PC-9 (cell line): Measurements from ENCODE around the gene GRAMD2B. TPM values are rescaled to one million over a fixed set of nuclear protein-coding genes. Genes with fewer than 3 reads are reported as not detected.

ENCODE experiments used
- BruUV-seq: library from RNA; stranded (reverse); fragments of 400-500 nt; replicated peaks from 2 replicates; lab custom pipeline; 2021; lab: Mats Ljungman, UMichigan
- CTCF ChIA-PET: fragments of 300-600 bp; sonication (Branson Sonifier 250); formaldehyde crosslinking; loops from one replicate; lab custom pipeline; 2022; ENCODE audit warnings: antibody characterized with exemption; lab: Charles Lee
- POLR2A ChIA-PET: fragments of 300-600 bp; sonication (Branson Sonifier 250); formaldehyde crosslinking; loops from one replicate; lab custom pipeline; 2022; ENCODE audit warnings: antibody characterized with exemption; ENCODE audit not compliant: unreplicated experiment; lab: Charles Lee
- DNase-seq, 2 experiments: peaks; one replicate each; pipeline versions ENCODE4 v3.0.0 to v3.0.0-alpha.2; 2015 to 2022; ENCODE audit warnings: mixed read lengths in 1 of 2
- H2AFZ ChIP-seq: fragments of 200-600 bp; sonication (generic); 2 replicates; pipeline ENCODE4 v1.8.1; 2017; ENCODE audit warnings: antibody characterized with exemption
- H3F3A ChIP-seq: fragments of 200-600 bp; sonication (generic); 2 replicates; pipeline ENCODE4 v1.8.1; 2017; ENCODE audit warnings: antibody characterized with exemption, mild to moderate bottlenecking, low read depth; ENCODE audit not compliant: insufficient read depth
- H3K27ac ChIP-seq: fragments of 200-600 bp; sonication (generic); 2 replicates; pipeline ENCODE4 v1.6.1; 2016; ENCODE audit warnings: mixed run types
- H3K27me3 ChIP-seq: fragments of 200-600 bp; sonication (generic); 2 replicates; pipeline ENCODE4 v1.6.1; 2016; ENCODE audit warnings: low read depth, mixed run types; ENCODE audit not compliant: insufficient read depth
- H3K36me3 ChIP-seq: fragments of 200-600 bp; sonication (generic); 2 replicates; pipeline ENCODE4 v1.6.1; 2016; ENCODE audit warnings: low read depth, mixed run types
- H3K4me1 ChIP-seq: fragments of 200-600 bp; sonication (generic); replicated peaks from 2 replicates; pipeline ENCODE4 v1.6.1; 2016; ENCODE audit warnings: mixed run types; ENCODE audit not compliant: insufficient read depth
- H3K4me2 ChIP-seq: fragments of 200-600 bp; sonication (generic); 2 replicates; pipeline ENCODE4 v1.6.1; 2017; ENCODE audit warnings: mixed run types
- H3K4me3 ChIP-seq: fragments of 200-600 bp; sonication (generic); 2 replicates; pipeline ENCODE4 v1.6.1; 2016; ENCODE audit warnings: mixed run types
- H3K79me2 ChIP-seq: fragments of 200-600 bp; sonication (generic); 2 replicates; pipeline ENCODE4 v1.6.1; 2017; ENCODE audit warnings: low read depth, mixed run types
- H3K9me2 ChIP-seq: fragments of 200-600 bp; sonication (generic); 2 replicates; pipeline ENCODE4 v1.8.1; 2017; ENCODE audit warnings: mild to moderate bottlenecking; ENCODE audit not compliant: insufficient read depth
- H3K9me3 ChIP-seq: fragments of 200-600 bp; sonication (generic); 2 replicates; pipeline ENCODE4 v1.8.1; 2016; ENCODE audit warnings: low read depth; ENCODE audit not compliant: insufficient read depth
- H4K20me1 ChIP-seq: fragments of 200-600 bp; sonication (generic); 2 replicates; pipeline ENCODE4 v1.8.1; 2017; ENCODE audit not compliant: insufficient read depth
- CTCF ChIP-seq: fragments of 200-600 bp; sonication (generic); conservative IDR thresholded peaks from 2 replicates; pipeline ENCODE4 v1.6.1; 2017; ENCODE audit warnings: mixed run types, antibody characterized with exemption, mild to moderate bottlenecking, moderate library complexity
- EZH2 ChIP-seq: fragments of 200-600 bp; sonication (generic); IDR thresholded peaks from 2 replicates; pipeline ENCODE4 v1.8.0; 2017; ENCODE audit warnings: antibody characterized with exemption, low read depth
- intact Hi-C: fragments of 100-400 bp; cut with micrococcal nuclease; formaldehyde crosslinking; loops from one replicate; pipeline ENCODE4 v1.10.0; 2022; ENCODE audit not compliant: unreplicated experiment
- total RNA-seq: library from RNA; stranded (reverse); gene quantifications from 2 replicates; pipeline ENCODE4 v1.2.3, GENCODE V29; 2021

Gene GRAMD2B
- total RNA-seq, 1 experiment from 2014 or later, result 10.0 TPM

DNA sequence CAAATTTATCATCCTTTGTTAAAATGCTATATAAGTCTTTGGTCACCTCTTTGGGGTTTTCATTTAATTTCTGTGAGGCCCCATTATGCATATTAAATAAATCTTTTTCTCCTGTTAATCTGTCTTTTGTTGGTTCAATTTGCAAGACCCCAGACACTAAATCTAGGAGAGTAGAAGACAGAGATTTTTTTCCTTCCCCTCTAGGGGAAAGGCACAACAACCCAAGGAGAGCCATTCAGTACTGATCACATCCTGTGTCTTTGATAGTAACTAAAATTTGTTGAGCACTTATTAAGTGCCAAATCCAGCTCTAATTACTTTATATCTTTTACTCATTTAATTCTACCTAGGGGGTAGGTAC lies 97.4 kb downstream of the GRAMD2B start:
- H3F3A ChIP-seq, result peaks cover 10% of the 10 kb centered on the region; the same call in 1 of the 2 replicates
- H3K79me2 ChIP-seq, result no peaks in the 10 kb centered on the region
- no TSS peak for BruUV-seq
- ChIA-PET POLR2A (no interaction called here), CTCF (no interaction called here)
- intact Hi-C loops, result no loop called here
- DNase-seq, result no peak
- no peak overlapping the region for H3K4me3 ChIP-seq
- H3K27me3 ChIP-seq, result no peaks in the 10 kb centered on the region
- H4K20me1 ChIP-seq, result no peaks in the 10 kb centered on the region
- H3K27ac ChIP-seq, result no peak overlapping the region
- no peaks in the 10 kb centered on the region for H3K9me2 ChIP-seq
- no peaks in the 10 kb centered on the region for H3K9me3 ChIP-seq
- H3K36me3 ChIP-seq, result no peaks in the 10 kb centered on the region
- no peak overlapping the region for H2AFZ ChIP-seq
- no peak overlapping the region for H3K4me2 ChIP-seq
- peaks cover 18% of the 10 kb centered on the region; the same call in 1 of the 2 replicates for H3K4me1 ChIP-seq
- no peak for TF ChIP-seq EZH2
- no peak for TF ChIP-seq CTCF

DNA sequence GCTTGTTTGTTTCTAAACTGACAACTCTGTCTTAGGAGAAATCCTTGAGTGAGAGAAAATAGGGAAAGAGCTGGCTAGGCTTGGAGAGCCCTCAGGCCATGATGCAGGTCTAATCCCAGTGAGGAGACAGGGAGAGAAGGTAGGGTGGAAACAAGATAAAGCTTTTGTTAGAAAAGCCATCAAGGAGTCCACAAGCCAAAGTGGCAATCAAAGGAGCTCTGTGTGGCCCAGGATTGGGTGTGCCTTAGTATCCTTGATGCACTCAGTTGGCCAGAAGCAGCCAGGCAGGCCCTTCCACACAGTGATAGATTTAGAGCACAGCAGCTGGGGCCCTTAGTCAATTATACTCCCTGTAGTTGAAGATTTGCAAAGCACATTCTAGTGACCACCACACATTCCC lies 97.9 kb downstream of the GRAMD2B start:
- no peak for DNase-seq
- no peak overlapping the region for H3K27ac ChIP-seq
- H3K36me3 ChIP-seq, result no peaks in the 10 kb centered on the region
- no peaks in the 10 kb centered on the region for H3K9me3 ChIP-seq
- H2AFZ ChIP-seq, result no peak overlapping the region
- no TSS peak for BruUV-seq
- H3K4me1 ChIP-seq, result peaks cover 13% of the 10 kb centered on the region; the same call in 1 of the 2 replicates
- H3K27me3 ChIP-seq, result no peaks in the 10 kb centered on the region
- H4K20me1 ChIP-seq, result no peaks in the 10 kb centered on the region
- ChIA-PET POLR2A (no interaction called here), CTCF (no interaction called here)
- TF ChIP-seq CTCF (no peak), EZH2 (no peak)
- H3K4me2 ChIP-seq, result no peak overlapping the region
- intact Hi-C loops, result no loop called here
- peaks cover 6% of the 10 kb centered on the region; the same call in 1 of the 2 replicates for H3F3A ChIP-seq
- H3K79me2 ChIP-seq, result no peaks in the 10 kb centered on the region
- no peaks in the 10 kb centered on the region for H3K9me2 ChIP-seq
- no peak overlapping the region for H3K4me3 ChIP-seq

DNA sequence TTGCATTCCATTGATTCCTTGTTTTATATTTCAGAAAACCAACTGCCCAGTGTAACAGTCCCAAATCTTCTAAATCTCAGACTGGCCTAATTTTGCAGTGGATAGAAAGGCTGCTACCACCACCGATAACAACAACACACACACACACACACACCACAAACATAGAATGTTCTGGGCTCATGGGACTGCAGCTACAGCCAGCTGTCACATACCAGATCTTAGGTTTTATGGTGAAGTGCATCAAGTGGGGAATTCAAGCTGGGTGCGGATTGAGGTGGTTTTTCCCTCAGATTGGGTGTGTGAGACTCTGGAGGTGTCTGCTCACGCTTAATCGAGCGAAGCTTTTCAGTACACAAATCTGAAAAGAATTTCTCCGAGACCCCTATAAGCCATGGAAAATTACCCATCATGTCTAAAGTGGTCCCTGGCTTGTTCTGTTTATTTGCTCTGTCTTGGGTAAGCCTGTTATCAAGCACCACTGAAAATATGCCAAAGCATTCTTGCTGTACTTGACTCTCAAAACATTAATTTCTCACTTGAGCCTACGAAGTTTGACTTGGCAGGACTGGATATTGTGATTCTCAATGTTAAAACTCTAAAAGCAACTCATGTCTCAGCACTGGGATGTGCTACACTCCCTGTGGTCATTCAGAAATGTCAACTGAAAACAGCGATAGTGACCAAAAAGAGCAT lies 100.8 kb downstream of the GRAMD2B start:
- no peaks in the 10 kb centered on the region for H3K36me3 ChIP-seq
- H2AFZ ChIP-seq, result no peak overlapping the region
- ChIA-PET POLR2A (no interaction called here), CTCF (no interaction called here)
- TF ChIP-seq CTCF, result no peak
- TF ChIP-seq EZH2, result no peak
- no peak overlapping the region for H3K4me3 ChIP-seq
- no peak for DNase-seq
- no peaks in the 10 kb centered on the region for H3K9me2 ChIP-seq
- BruUV-seq, result no TSS peak
- intact Hi-C loops, result no loop called here
- no peaks in the 10 kb centered on the region for H3K79me2 ChIP-seq
- no peaks in the 10 kb centered on the region for H3F3A ChIP-seq
- H3K27me3 ChIP-seq, result no peaks in the 10 kb centered on the region
- H3K27ac ChIP-seq, result no peak overlapping the region
- no peaks in the 10 kb centered on the region for H4K20me1 ChIP-seq
- H3K4me2 ChIP-seq, result no peak overlapping the region
- H3K4me1 ChIP-seq, result peaks cover 6% of the 10 kb centered on the region; the same call in 1 of the 2 replicates
- no peaks in the 10 kb centered on the region for H3K9me3 ChIP-seq
